ENCODE data around the gene TTC22.

The TTC22 gene

GRCh38 chr1:54745864-54746263 lies 55.3 kb downstream of the TTC22 start:
- Histone ChIP-seq H3K4me3 (ENCODE audit: low read length) (no peak overlapping the region), H3K4me1 (ENCODE audit: control insufficient read depth, low read depth, low read length) (no peaks in the 10 kb centered on the region), H3K4ac (ENCODE audit: low read depth, low read length) (no peak overlapping the region), H3K79me2 (ENCODE audit: control insufficient read depth, insufficient read depth, low read length) (no peaks in the 10 kb centered on the region), H3K27ac (ENCODE audit: low read depth, low read length) (no peak overlapping the region), H3K79me1 (ENCODE audit: low read length) (no peaks in the 10 kb centered on the region), H3K18ac (ENCODE audit: low read length) (no peak overlapping the region), H3K4me2 (ENCODE audit: low read length) (no peak overlapping the region), H4K8ac (ENCODE audit: low read depth, low read length) (no peak overlapping the region), H2BK120ac (ENCODE audit: low read depth, low read length) (no peak overlapping the region), H3K27me3 (ENCODE audit: insufficient read depth, low read length, poor library complexity) (no peaks in the 10 kb centered on the region), H2BK15ac (replicated peaks; ENCODE audit: low read depth) (no peak overlapping the region), H3K23ac (ENCODE audit: low read length) (no peak overlapping the region), H2AK5ac (ENCODE audit: low read length) (no peak overlapping the region), H2BK5ac (ENCODE audit: low read length) (no peak overlapping the region), H3K9ac (ENCODE audit: low read length) (no peak overlapping the region), H3K56ac (ENCODE audit: low read length) (no peak overlapping the region), H3K36me3 (ENCODE audit: control insufficient read depth, insufficient read depth, low read length) (peaks cover 8% of the 10 kb centered on the region), H4K5ac (ENCODE audit: low read length) (no peak overlapping the region)
- DNase-seq: no peak
- WGBS (ENCODE audit: extremely low coverage, insufficient coverage, low lambda C conversion rate): no CpG with 5 or more reads among the region's 4 CpGs

GRCh38 chr1:54745274-54745673 lies 55.8 kb downstream of the TTC22 start:
- Histone ChIP-seq H3K4me1 (ENCODE audit: control insufficient read depth, low read depth, low read length) (no peaks in the 10 kb centered on the region), H3K27ac (ENCODE audit: low read depth, low read length) (no peak overlapping the region), H4K8ac (ENCODE audit: low read depth, low read length) (no peak overlapping the region), H2BK120ac (ENCODE audit: low read depth, low read length) (no peak overlapping the region), H3K4ac (ENCODE audit: low read depth, low read length) (no peak overlapping the region), H3K79me1 (ENCODE audit: low read length) (no peaks in the 10 kb centered on the region), H3K23ac (ENCODE audit: low read length) (no peak overlapping the region), H2BK15ac (replicated peaks; ENCODE audit: low read depth) (no peak overlapping the region), H3K4me3 (ENCODE audit: low read length) (no peak overlapping the region), H4K5ac (ENCODE audit: low read length) (no peak overlapping the region), H3K79me2 (ENCODE audit: control insufficient read depth, insufficient read depth, low read length) (no peaks in the 10 kb centered on the region), H3K4me2 (ENCODE audit: low read length) (no peak overlapping the region), H3K9ac (ENCODE audit: low read length) (no peak overlapping the region), H3K27me3 (ENCODE audit: insufficient read depth, low read length, poor library complexity) (no peaks in the 10 kb centered on the region), H2BK5ac (ENCODE audit: low read length) (no peak overlapping the region), H2AK5ac (ENCODE audit: low read length) (no peak overlapping the region), H3K18ac (ENCODE audit: low read length) (no peak overlapping the region), H3K56ac (ENCODE audit: low read length) (no peak overlapping the region), H3K36me3 (ENCODE audit: control insufficient read depth, insufficient read depth, low read length) (peaks cover 8% of the 10 kb centered on the region)
- no CpG with 5 or more reads among the region's 6 CpGs for WGBS (ENCODE audit: extremely low coverage, insufficient coverage, low lambda C conversion rate)
- DNase-seq: no peak

GRCh38 chr1:54744696-54745095 lies 56.4 kb downstream of the TTC22 start:
- no peak overlapping the region for H2BK15ac ChIP-seq (replicated peaks; ENCODE audit: low read depth)
- no peak overlapping the region for H3K18ac ChIP-seq (ENCODE audit: low read length)
- H3K4me2 ChIP-seq (ENCODE audit: low read length): no peak overlapping the region
- H2BK5ac ChIP-seq (ENCODE audit: low read length): no peak overlapping the region
- H3K4ac ChIP-seq (ENCODE audit: low read depth, low read length): no peak overlapping the region
- H3K4me3 ChIP-seq (ENCODE audit: low read length): no peak overlapping the region
- no peak overlapping the region for H4K5ac ChIP-seq (ENCODE audit: low read length)
- H3K27me3 ChIP-seq (ENCODE audit: insufficient read depth, low read length, poor library complexity): no peaks in the 10 kb centered on the region
- no peak overlapping the region for H2BK120ac ChIP-seq (ENCODE audit: low read depth, low read length)
- no peaks in the 10 kb centered on the region for H3K4me1 ChIP-seq (ENCODE audit: control insufficient read depth, low read depth, low read length)
- H2AK5ac ChIP-seq (ENCODE audit: low read length): no peak overlapping the region
- H3K56ac ChIP-seq (ENCODE audit: low read length): no peak overlapping the region
- no peaks in the 10 kb centered on the region for H3K79me1 ChIP-seq (ENCODE audit: low read length)
- H3K79me2 ChIP-seq (ENCODE audit: control insufficient read depth, insufficient read depth, low read length): no peaks in the 10 kb centered on the region
- WGBS (ENCODE audit: extremely low coverage, insufficient coverage, low lambda C conversion rate): no CpG with 5 or more reads among the region's 3 CpGs
- H3K36me3 ChIP-seq (ENCODE audit: control insufficient read depth, insufficient read depth, low read length): peaks cover 8% of the 10 kb centered on the region
- DNase-seq: no peak
- no peak overlapping the region for H3K23ac ChIP-seq (ENCODE audit: low read length)
- no peak overlapping the region for H3K9ac ChIP-seq (ENCODE audit: low read length)
- H3K27ac ChIP-seq (ENCODE audit: low read depth, low read length): no peak overlapping the region
- H4K8ac ChIP-seq (ENCODE audit: low read depth, low read length): no peak overlapping the region

DNA sequence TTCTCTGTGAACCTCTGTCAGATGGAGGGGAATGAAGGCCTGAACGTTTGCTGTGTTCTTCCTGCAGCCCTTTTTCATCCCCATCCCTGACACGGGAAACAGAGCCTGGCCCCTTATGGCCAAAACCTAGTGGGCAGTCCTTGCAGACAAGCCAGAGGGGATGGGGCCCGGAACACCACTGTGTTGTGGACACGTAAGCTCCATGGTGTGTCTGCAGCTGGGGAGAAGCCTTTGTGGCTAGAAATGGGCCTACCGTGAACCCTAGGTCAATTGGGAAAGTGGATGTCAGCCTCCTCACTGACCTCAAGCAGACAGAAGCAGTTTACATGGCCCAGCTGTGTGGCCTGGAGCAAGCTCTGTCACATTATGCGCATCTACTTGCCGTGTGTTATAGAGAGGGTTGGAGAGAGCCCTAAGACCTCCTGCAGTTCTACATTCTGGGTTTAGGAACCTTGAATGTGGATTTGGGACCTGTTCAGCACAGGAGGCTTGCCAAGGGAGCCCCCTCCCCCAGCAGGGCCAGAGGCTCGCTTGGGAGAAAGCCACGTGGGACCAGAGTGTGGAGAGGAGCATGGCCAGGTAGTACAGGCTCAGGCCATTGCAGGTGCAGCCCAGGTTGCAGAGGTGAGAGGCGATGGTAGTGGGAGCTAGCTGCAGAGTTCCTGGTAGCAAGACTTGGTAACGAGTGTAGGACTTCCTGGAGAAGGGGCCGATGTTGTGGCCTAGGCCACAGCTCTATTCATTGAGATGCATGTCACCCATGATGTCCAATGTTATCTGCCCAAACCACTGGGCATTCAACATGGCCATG lies 57.5 kb downstream of the TTC22 start:
- Histone ChIP-seq H3K4me1 (ENCODE audit: control insufficient read depth, low read depth, low read length) (no peaks in the 10 kb centered on the region), H3K27me3 (ENCODE audit: insufficient read depth, low read length, poor library complexity) (no peaks in the 10 kb centered on the region), H3K23ac (ENCODE audit: low read length) (no peak overlapping the region), H3K9ac (ENCODE audit: low read length) (no peak overlapping the region), H3K27ac (ENCODE audit: low read depth, low read length) (no peak overlapping the region), H2BK15ac (replicated peaks; ENCODE audit: low read depth) (no peak overlapping the region), H3K36me3 (ENCODE audit: control insufficient read depth, insufficient read depth, low read length) (peaks cover 8% of the 10 kb centered on the region), H2BK120ac (ENCODE audit: low read depth, low read length) (no peak overlapping the region), H3K79me2 (ENCODE audit: control insufficient read depth, insufficient read depth, low read length) (no peaks in the 10 kb centered on the region), H3K79me1 (ENCODE audit: low read length) (no peaks in the 10 kb centered on the region), H3K4me3 (ENCODE audit: low read length) (no peak overlapping the region), H4K8ac (ENCODE audit: low read depth, low read length) (no peak overlapping the region), H4K5ac (ENCODE audit: low read length) (no peak overlapping the region), H3K18ac (ENCODE audit: low read length) (no peak overlapping the region), H3K56ac (ENCODE audit: low read length) (no peak overlapping the region), H3K4ac (ENCODE audit: low read depth, low read length) (no peak overlapping the region), H2BK5ac (ENCODE audit: low read length) (no peak overlapping the region), H3K4me2 (ENCODE audit: low read length) (no peak overlapping the region), H2AK5ac (ENCODE audit: low read length) (no peak overlapping the region)
- WGBS (ENCODE audit: extremely low coverage, insufficient coverage, low lambda C conversion rate): no CpG with 5 or more reads among the region's 12 CpGs
- DNase-seq: no peak

- Histone ChIP-seq H3K4me3 (ENCODE audit: low read length) (no peak overlapping the region), H2BK15ac (replicated peaks; ENCODE audit: low read depth) (no peak overlapping the region), H3K79me2 (ENCODE audit: control insufficient read depth, insufficient read depth, low read length) (no peaks in the 10 kb centered on the region), H3K56ac (ENCODE audit: low read length) (no peak overlapping the region), H4K5ac (ENCODE audit: low read length) (no peak overlapping the region), H3K9ac (ENCODE audit: low read length) (no peak overlapping the region), H3K27me3 (ENCODE audit: insufficient read depth, low read length, poor library complexity) (no peaks in the 10 kb centered on the region), H2BK120ac (ENCODE audit: low read depth, low read length) (no peak overlapping the region), H3K79me1 (ENCODE audit: low read length) (no peaks in the 10 kb centered on the region), H3K4me2 (ENCODE audit: low read length) (no peak overlapping the region), H3K27ac (ENCODE audit: low read depth, low read length) (no peak overlapping the region), H3K23ac (ENCODE audit: low read length) (no peak overlapping the region), H3K36me3 (ENCODE audit: control insufficient read depth, insufficient read depth, low read length) (peaks cover 11% of the 10 kb centered on the region), H3K18ac (ENCODE audit: low read length) (no peak overlapping the region), H2AK5ac (ENCODE audit: low read length) (no peak overlapping the region), H2BK5ac (ENCODE audit: low read length) (no peak overlapping the region), H4K8ac (ENCODE audit: low read depth, low read length) (no peak overlapping the region), H3K4me1 (ENCODE audit: control insufficient read depth, low read depth, low read length) (no peaks in the 10 kb centered on the region), H3K4ac (ENCODE audit: low read depth, low read length) (no peak overlapping the region)
- WGBS (ENCODE audit: extremely low coverage, insufficient coverage, low lambda C conversion rate): no CpG with 5 or more reads among the region's 4 CpGs
- no peak for DNase-seq
Observed at GRCh38 chr1:54742282-54742681, 58.8 kb downstream of the TTC22 start.

DNA sequence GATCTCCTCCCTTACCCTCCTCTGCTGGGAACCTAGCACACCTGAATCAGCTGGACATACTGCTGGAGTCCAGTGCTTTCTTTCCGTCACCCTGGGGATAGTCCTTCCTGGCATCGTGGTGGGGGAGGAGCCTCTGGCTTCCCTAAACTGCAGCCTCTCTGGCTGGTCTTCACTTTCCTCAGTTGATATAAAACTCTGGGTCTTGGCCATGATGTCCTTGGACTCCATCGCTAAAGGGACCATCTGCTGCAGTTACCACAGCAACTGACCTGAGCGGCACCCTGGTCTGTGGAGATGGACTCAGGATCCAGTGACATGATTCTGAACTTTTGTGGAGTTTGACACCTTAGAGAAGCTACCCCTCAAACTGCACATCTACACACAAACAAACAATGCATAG lies 59.6 kb downstream of the TTC22 start:
- H2BK5ac ChIP-seq (ENCODE audit: low read length): no peak overlapping the region
- H3K9ac ChIP-seq (ENCODE audit: low read length): no peak overlapping the region
- H2BK15ac ChIP-seq (replicated peaks; ENCODE audit: low read depth): no peak overlapping the region
- no peak overlapping the region for H3K4me3 ChIP-seq (ENCODE audit: low read length)
- no peak overlapping the region for H3K4ac ChIP-seq (ENCODE audit: low read depth, low read length)
- H2BK120ac ChIP-seq (ENCODE audit: low read depth, low read length): no peak overlapping the region
- H3K23ac ChIP-seq (ENCODE audit: low read length): no peak overlapping the region
- no peak overlapping the region for H3K56ac ChIP-seq (ENCODE audit: low read length)
- no peak overlapping the region for H2AK5ac ChIP-seq (ENCODE audit: low read length)
- no CpG with 5 or more reads among the region's 4 CpGs for WGBS (ENCODE audit: extremely low coverage, insufficient coverage, low lambda C conversion rate)
- no peaks in the 10 kb centered on the region for H3K79me2 ChIP-seq (ENCODE audit: control insufficient read depth, insufficient read depth, low read length)
- H3K27ac ChIP-seq (ENCODE audit: low read depth, low read length): no peak overlapping the region
- no peak for DNase-seq
- H3K36me3 ChIP-seq (ENCODE audit: control insufficient read depth, insufficient read depth, low read length): peaks cover 13% of the 10 kb centered on the region
- no peaks in the 10 kb centered on the region for H3K27me3 ChIP-seq (ENCODE audit: insufficient read depth, low read length, poor library complexity)
- H4K8ac ChIP-seq (ENCODE audit: low read depth, low read length): no peak overlapping the region
- no peak overlapping the region for H4K5ac ChIP-seq (ENCODE audit: low read length)
- H3K4me2 ChIP-seq (ENCODE audit: low read length): no peak overlapping the region
- H3K79me1 ChIP-seq (ENCODE audit: low read length): no peaks in the 10 kb centered on the region
- H3K18ac ChIP-seq (ENCODE audit: low read length): no peak overlapping the region
- H3K4me1 ChIP-seq (ENCODE audit: control insufficient read depth, low read depth, low read length): no peaks in the 10 kb centered on the region

Measured in mesendoderm (in vitro differentiated cells).